Measurements from ENCODE around the gene OVCH2.
"Not testable (repeated sequence)": the region's sequence is repeated elsewhere in the genome, so short reads cannot be mapped to it uniquely, and the experiment has no call there.

Gene OVCH2, protein sequence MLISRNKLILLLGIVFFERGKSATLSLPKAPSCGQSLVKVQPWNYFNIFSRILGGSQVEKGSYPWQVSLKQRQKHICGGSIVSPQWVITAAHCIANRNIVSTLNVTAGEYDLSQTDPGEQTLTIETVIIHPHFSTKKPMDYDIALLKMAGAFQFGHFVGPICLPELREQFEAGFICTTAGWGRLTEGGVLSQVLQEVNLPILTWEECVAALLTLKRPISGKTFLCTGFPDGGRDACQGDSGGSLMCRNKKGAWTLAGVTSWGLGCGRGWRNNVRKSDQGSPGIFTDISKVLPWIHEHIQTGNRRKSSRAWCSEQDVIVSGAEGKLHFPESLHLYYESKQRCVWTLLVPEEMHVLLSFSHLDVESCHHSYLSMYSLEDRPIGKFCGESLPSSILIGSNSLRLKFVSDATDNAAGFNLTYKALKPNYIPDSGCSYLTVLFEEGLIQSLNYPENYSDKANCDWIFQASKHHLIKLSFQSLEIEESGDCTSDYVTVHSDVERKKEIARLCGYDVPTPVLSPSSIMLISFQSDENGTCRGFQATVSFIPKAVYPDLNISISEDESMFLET

DNA sequence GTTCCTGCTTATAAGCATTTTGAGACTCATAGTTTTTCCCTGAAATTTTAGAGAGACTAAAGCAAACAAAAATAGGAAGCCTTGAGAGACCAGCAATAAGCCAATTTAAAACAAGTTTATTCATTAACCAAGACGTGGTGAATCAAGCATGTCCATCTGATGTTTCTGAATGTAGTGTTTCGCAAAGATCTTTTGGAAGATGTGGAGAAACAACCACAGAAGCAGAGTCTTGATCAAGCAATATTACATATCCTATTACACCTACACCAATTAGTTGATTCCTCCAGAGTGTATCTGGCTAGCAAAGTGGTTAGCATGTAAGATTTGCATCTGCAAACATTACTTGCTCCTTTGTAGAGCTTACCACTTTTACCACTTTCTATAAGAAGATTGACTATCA, at the start of gene OVCH2:
Gene OVCH2 (minus strand): TSS at position 101 of the 400 bp plus-strand sequence. CDS start 83 bp downstream, at position 18.
- DNase-seq: no peak

DNA sequence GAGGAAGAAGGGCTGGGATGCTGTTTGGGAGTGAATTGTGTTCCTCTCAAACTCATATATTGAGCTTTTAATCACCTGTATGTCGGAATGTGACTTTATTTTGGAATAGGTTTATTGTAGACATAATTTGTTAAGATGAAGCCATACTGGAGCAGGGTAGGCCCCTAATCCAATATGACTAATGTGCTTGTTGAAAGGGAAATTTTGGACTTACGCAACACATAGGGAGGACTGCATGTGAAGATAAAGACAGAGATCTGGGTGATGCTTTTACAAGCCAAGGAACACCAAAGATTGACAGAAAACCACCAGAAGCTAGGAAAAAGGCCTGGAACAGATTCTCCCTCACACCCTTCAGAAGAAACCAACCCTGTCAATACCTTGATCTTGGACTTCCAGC, 43.2 kb upstream of the OVCH2 start:
- DNase-seq: no peak

DNA sequence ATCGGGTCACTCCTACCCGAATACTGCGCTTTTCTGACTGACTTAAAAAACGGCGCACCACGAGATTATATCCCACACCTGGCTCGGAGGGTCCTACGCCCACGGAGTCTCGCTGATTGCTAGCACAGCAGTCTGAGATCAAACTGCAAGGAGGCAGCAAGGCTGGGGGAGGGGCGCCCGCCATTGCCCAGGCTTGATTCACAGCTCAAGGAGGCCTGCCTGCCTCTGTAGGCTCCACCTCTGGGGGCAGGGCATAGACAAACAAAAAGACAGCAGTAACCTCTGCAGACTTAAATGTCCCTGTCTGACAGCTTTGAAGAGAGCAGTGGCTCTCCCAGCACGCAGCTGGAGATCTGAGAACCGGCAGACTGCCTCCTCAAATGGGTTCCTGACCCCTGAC, 28.5 kb upstream of the OVCH2 start:
- DNase-seq: not testable (repeated sequence)

DNA sequence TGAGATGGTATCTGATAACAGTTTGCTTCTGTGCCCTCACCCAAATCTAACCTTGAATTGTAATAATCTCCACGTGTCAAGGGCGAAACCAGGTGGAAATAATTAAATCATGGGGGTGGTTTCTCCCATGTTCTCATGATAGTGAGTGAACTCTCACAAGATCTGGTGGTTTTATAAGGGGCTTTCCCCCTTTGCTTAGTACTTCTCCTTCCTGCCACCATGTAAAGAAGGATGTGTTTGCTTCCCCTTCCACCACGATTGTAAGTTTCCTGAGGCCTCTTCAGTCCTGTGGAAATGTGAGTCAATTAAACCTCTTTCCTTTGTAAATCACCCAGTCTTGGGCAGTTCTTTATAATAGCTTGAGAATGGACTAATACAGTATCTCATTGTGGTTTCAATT, 8.5 kb upstream of the OVCH2 start:
- DNase-seq: no peak

DNA sequence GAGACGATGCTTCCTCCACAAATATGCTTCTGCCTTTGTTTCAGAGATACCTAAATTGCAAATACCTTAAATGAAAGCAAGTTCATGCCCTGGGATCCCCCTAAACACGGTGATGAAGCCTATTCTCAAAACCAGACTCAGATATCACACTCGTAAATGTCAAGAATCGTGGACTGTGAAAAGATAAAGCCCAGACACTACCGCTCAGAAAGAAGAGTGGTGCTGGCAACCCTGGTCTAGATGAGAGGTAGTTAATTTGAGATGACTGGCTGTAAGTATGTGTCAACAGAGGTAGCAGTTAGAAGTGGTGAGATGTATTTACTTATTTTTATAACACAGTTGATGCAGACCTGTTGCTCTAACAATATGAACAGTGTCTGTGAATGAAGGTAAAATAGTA, 2.5 kb downstream of the OVCH2 start:
- no peak for DNase-seq

DNA sequence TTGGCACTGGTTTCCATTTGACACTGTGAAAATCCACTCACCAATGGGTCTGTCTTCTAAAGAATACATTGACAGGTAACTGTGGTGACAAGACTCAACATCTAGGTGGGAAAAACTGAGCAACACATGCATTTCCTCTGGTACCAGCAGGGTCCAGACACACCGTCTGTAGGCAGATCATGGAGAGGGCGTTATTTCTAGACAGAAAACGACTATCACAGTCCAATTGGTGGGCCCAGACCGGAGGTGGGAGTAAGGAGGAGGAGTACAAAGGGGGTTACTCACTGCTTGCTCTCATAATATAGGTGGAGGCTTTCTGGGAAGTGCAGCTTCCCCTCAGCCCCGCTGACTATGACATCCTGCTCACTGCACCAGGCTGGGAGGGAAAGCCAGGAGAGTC, 9.9 kb downstream of the OVCH2 start:
- DNase-seq: no peak

DNA sequence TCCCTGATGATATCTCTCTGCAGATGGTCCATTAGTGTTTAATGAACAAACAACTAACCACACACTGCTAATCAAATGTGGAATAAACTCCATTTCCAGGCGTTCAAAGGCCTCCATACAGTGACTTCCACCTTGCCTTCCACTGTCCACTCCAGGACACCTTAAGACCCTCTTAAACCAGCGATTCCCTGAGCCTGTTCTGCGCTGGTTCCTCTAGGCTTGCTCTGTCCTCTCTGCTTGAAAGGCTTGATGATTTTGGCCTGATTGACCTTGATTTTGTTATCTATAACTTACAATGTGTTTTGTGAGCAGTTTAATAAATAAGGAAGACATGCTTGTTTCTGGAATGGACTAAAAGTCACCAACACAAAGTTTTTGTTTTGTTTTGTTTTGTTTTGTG, 12.0 kb downstream of the OVCH2 start:
- no peak for DNase-seq

DNA sequence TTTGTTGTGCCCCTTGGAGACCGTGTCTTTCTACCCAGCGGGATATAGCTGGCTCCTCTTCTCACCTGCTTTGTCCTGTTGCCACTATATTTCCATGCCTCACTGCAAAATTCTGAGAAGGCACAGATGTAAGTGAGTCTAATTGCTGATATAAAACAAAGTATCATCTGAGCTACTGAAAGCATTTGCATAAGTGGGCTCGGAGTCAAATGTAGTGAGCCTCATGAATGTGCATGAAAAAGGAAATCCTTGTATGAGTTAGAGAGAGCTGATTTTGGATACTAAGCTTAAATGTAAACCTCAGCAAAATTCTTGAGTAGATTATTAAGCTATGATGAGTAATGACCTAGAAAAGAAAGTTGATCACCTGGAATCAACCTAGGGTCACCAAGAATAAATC, 13.9 kb downstream of the OVCH2 start:
- no peak for DNase-seq

DNA sequence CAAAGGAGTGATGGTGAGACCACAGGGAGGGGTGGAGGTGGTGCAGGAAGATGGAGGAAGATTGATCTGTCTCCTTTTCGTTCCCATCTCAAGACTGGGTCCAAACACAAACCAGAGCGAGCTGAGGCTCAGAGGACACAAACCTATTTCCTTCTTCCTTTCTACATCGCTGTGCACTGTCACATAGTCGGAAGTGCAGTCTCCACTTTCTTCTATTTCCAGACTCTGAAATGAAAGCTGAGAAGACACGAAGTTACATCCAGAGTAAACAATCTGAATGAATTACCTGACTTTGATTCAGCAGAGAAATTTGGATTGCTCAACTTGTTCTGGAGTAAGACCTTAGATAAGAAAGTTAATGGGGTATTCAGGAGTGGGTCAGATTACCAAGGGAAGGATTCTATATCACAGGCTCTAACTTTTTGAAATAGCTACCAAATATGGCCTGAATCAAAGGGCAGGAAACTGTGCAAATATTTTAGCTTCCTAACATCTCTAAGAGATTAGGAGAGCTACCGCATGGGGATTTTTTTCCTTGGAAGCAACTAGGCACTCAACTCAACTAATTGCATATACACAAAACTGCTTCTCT, 14.4 kb downstream of the OVCH2 start:
- no peak for DNase-seq

DNA sequence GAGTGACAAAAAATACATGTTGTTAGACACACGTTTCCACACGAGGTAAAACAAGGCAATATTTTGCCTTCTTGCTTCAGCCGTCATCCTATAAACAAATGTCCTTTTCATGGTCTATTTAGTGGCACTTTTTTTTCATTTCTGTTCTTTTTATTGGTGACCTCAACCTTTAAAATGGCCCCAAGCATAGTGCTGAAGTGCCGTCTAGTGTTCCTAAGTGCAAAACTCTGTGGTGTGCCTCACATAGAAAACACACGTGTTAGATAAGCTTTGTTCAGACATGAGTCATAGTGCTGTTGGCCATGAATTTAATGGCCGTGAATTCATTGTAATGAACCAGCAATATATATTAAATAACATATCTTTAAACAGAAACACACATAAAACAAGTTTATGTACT, 15.6 kb downstream of the OVCH2 start:
- DNase-seq: no peak

DNA sequence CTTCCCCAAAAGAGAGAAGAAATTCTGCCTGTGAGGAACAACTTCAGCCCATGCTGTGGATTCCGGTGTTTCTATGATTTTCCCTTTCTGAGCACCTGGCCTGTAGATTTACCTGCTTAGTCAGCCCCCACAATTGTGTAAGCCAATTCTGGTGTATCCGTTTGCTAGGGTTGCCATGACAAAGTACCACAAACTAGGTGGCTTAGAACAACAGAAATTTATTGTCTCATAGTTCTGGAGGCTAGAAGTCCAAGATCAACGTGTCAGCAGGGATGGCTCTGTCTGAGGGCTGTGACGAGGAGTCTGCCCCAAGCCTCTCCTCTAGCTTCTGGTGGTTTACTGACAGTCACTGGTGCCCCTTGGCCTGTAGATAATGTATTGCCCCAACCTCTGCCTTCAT, 17.0 kb downstream of the OVCH2 start:
- no peak for DNase-seq

DNA sequence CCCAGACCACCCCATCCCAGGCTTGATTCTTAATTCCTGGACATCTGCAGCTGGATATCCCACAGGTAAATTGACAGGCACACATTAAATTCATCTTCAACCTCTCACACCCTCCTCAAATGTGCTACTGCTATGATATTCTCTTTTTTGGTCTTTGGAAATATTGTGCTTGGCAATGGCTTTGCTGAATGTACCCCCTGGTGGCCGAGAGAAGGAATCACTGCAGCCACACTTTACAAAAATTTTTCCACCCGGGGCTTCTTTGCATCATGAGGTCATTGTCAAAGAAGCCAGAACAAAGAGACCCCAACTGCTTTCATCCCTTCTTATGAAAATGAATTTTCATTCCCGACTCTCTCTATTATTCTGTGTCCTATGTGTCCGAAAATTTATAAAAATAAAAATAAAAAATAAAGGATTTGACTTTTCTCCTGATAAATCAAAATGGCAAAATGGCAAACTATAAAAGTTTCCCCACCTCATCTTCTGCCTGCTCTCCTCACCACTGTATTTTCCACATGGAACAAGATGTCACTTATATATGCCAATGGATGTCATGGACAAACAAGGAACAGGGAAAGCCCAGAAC, 17.9 kb downstream of the OVCH2 start:
- no peak for DNase-seq

DNA sequence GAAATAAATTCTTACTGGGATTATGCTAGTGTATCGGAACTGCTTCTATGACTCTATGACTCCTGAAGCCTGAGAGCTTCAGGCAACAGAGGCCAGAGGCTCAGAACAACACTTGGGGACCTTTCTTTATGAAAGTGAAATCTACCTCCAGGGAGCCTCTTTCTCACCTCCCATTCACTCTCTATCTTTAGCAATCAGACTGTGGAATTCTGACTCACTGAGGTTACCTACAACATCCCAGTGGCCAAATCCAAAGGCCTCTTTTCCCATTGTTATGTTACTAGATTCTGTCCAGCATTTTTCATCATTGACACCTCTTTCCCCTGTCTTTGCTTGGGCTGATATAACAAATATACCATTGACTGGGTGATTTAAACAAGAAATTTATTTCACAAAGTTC, 18.9 kb downstream of the OVCH2 start:
- DNase-seq: no peak

DNA sequence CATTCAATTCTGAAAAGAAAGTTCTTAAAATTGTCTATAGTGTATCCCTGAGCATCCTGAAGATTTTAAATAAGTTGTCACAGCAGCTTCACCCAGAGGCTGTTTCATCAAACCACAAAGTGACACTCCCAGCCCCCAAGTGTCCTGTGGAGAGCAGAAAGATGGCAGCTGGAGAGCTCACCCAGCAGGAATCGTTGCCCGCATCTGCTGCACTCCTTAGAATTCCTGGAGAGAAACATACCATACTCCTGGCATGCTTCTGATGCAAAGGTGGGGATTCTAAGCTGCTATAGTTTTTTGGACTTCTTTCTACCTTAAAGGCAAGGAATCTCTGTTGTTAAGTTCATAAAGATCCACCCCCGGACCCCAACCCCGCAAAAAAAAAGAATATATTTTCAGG, 19.5 kb downstream of the OVCH2 start:
- no peak for DNase-seq

DNA sequence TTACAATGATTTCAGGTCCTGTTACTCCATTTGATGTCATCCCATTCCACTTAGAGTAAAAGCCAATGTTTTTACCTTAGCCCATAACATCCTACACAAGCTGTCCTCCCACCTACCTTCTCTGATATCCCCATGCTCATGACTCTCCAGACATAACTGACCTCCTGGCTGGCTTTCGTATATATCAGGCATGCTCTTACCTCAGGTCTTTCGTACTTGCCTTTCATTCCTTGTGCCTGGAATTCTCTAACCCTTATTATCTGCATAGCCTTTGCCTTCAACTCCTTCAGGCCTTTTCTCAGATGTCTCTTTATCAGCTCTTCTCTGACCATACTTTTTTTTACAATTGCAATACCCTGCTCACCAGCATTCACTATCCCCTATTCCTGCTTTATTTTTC, 22.7 kb downstream of the OVCH2 start:
- no peak for DNase-seq

DNA sequence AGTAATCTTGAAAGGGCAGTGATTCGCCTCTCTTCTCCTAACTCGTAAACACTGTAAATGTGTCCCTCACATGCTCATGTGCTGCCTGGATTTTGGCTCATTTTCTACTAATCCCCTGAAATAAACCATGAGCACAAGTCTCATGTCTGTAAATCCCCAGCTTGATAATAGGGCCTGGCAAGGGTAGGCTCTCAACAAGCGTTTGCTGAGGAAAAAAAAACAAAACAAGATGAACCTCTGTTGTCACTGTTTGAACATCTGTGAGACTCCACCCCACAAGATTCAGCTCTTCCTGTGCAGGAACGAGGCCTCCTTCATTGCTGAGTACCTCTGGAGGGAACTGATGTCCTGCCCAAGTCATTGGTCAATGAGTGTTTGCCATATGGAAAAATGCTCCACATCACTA, 28.5 kb downstream of the OVCH2 start:
- no peak for DNase-seq

DNA sequence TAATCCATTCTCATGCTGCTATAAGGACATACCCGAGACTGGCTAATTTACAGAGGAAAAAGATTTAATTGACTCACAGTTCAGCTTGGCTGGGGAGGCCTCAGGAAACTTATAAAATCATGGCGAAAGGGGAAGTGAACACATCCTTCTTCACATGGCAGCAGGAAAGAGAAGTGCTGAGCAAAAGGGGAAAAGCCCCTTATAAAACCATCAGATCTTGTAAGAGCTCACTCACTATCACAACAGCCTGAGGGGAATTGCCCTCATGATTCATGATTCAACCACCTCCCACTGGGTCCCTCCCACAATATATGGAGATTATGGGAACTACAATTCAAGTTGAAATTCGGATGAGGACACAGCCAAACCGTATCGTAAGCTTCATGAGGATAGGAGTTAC, 29.2 kb downstream of the OVCH2 start:
- no peak for DNase-seq

DNA sequence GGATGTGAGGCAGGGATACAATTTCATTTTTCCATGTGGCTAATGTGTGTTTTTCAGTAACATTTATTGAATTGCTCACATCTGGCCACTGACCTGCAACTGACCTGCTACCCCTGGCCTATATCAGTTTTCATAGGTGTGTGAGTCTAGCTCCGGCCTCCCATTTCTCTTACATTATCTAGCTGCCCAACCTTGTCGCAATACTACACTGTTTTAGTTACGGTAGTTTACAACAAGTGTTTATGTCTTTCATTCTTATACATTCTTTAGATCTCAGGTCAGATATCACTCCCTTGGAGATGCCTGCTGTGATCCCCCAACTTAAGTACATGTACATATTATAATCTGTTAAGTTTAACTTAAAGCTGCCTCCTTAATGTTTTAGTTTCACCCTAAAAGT, 30.6 kb downstream of the OVCH2 start:
- DNase-seq: no peak

DNA sequence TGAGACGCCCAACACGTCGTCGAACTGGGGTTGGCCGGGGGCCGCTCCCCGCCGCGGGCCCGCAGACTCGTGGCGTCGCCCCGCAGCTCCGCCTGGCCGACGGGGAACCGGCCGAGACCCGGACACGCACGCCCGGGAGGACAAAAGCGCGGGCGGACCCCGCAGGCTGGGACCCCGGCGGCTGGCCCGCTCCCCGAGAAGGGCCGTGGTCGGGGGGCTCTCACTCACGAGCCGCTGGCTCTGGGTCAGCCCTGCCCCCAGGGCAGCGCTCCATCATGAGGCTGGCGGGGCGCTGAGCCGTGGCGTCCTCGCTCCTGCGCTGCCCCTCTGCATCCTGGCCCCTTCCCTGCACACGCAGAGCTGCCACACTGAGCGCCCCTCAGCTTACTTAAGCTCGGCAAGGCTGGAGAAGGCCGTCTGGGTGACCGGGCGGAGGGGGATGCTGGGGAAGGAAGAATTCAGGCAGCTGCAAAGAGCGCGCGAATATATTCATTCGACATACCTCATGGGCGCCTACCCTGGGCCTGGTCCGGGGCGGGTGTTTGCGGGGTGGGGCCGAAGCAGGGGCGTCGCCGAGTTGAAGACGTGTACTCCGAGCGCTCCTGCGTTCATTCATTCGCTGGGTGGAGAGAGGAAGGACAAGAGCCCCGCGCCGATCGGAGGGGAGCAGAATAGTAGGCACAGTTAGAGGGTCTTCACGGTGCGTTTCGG, 32.4 kb downstream of the OVCH2 start:
- no peak for DNase-seq

DNA sequence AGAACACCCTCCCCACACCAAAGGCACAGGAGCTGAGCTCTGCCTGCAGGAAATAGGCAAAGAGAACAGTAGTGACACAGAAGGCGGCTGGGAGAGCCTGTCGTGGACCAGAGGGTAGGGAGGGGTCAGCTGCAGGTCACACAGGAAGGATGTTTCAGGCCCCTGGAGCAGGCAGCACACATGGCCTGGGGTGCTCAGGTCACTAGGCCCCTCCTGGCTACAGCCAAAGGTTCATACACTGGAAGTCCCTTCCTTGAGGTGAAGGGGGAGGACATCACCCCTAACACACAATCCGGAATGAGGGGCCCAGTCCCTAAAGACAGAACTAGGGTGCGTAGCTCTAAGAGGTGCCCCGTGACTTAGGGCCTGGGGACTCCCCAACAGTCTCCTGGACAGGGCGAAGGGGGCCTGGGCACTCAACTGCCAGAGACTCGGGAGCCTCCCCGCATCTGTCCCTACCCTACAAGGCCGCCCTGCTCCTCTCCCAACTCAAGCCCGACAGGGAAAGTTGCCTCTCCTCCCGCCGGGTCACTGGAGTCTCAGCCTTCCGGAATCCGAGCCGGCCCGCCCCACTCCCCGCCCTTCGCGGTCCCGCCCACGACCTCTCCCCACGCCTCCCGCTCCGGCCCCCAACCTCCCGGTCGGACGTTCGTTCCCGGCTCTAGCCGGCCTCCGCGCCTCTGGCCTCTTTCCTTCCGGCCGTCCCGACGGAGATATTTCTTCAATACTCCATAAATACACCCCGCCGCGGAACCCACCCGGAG, 33.1 kb downstream of the OVCH2 start, which contains the start of gene CYB5R2:
Gene CYB5R2 (minus strand): TSS at position 541 of the 764 bp plus-strand sequence. CDS start 675 bp downstream, outside the sequence.
- no peak for DNase-seq

DNA sequence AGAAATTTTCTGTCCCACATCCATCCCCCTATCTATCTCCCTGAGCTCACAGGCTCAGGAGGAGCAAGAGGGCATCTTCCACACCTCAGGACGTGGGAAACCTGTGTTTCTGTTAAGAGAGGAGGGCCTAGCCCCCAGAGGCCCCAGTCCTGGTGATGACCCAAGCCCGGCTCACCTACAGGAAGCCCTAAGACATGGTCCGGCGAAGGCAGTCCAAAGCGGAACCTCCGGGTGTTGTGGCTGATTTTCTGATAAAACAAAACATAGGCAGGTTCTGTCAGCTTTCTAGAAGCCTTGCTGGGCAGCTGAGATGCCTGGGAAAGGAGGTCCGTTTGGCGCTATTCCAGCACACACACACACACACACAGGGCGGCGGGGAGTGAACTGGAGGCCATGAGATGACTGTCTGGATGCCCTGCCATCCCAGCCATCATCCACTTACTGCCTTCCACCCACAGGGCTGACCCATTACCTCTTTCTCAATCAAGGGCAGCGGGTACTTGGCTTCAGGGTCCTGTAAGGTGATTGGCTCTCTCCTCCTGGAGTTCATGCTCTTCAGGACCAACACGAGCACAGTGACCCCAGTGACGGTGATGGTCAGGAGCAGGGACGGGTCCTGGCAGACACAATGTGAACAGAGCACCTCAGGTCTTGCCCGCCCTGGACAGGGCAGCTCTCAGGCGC, 33.9 kb downstream of the OVCH2 start:
- DNase-seq: no peak
